Ishikawa (cell line): ENCODE data around the gene CORT.

Experiments
- CEBPB ChIP-seq: IDR thresholded peaks from 2 replicates; pipeline ENCODE4 v1.6.1; 2012
- CREB1 ChIP-seq: IDR thresholded peaks from 2 replicates; pipeline ENCODE4 v1.6.1; 2012; ENCODE audit warnings: low read depth
- EGR1 ChIP-seq: IDR thresholded peaks from 2 replicates; pipeline ENCODE4 v1.6.1; 2012
- EP300 ChIP-seq: IDR thresholded peaks from 2 replicates; pipeline ENCODE4 v1.6.1; 2012; ENCODE audit warnings: borderline replicate concordance
- FOXM1 ChIP-seq: IDR thresholded peaks from 2 replicates; pipeline ENCODE4 v1.6.1; 2012; ENCODE audit warnings: low read depth, borderline replicate concordance
- NFIC ChIP-seq: IDR thresholded peaks from 2 replicates; pipeline ENCODE4 v1.6.1; 2012
- RAD21 ChIP-seq: IDR thresholded peaks from 2 replicates; pipeline ENCODE4 v1.6.1; 2012; ENCODE audit warnings: low read depth
- REST ChIP-seq: IDR thresholded peaks from 2 replicates; pipeline ENCODE4 v1.6.1; 2012; ENCODE audit warnings: low read depth, mild to moderate bottlenecking
- TAF1 ChIP-seq: IDR thresholded peaks from 2 replicates; pipeline ENCODE4 v1.6.1; 2012; ENCODE audit warnings: low read depth, mild to moderate bottlenecking
- TCF12 ChIP-seq: IDR thresholded peaks from 2 replicates; pipeline ENCODE4 v1.6.1; 2012; ENCODE audit warnings: low read depth
- TEAD4 ChIP-seq: IDR thresholded peaks from 2 replicates; pipeline ENCODE4 v1.6.1; 2012
- USF1 ChIP-seq: IDR thresholded peaks from 2 replicates; pipeline ENCODE4 v1.6.1; 2012
- YY1 ChIP-seq: IDR thresholded peaks from 2 replicates; pipeline ENCODE4 v1.6.1; 2012; ENCODE audit warnings: low read depth
- ZBTB7A ChIP-seq: IDR thresholded peaks from 2 replicates; pipeline ENCODE4 v1.6.1; 2012; ENCODE audit warnings: low read depth
- TF ChIP-seq, protein P1 (sequence below): IDR thresholded peaks from 2 replicates; pipeline ENCODE4 v1.6.1; 2012

CORT gene

DNA sequence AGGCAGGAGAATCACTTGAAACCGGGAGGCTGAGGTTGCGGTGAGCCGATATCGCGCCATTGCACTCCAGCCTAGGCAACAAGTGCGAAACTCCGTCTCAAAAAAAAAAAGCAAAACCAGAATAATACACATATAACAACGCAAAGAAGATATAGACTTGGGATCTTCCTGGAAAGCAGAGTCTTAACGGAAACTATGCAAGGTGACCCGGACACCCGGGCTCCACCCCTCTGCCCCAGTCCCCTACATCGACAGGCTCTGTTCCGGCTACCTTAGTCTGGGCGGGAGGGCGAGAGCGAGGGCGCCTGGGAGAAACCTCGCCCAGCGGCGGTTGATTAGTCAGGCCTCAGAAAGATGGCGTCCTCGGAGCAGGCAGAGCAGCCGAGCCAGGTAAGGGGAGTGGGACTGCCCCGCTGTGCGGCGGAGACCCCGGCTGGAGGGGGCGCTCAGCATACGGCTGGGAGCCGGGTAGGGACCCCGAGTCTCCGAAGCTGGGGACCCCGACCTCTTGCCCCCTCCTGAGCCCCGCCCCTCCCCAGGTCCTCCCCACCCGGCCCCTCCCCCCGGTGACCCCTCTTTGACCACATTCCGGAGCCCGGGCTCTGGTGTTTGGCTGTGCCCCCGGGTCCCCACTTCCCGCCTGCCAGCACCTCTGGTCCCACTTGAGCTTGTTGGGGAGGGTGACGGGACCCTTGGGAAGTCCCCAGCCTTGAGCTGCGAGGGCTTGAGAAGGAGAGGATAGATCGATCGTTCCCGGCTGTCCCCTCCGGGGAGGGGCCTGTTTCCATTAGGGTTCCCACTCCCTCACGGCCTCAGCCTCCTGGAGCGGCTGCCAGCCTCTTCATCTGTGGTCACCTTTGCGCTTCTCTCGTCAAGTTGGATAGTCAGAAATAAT, 25.0 kb downstream of the CORT start, which contains the start of gene PEX14:
Gene PEX14 (plus strand): TSS at position 338 of the 895 bp plus-strand sequence. CDS start 17 bp downstream, at position 355.
- TF ChIP-seq FOXM1: no peak
- no peak for TF ChIP-seq RAD21
- no peak for TF ChIP-seq CEBPB
- peak; percentile 73 for TF ChIP-seq USF1
- peak; percentile 94 for TF ChIP-seq TAF1
- no peak for TF ChIP-seq CREB1
- peak; percentile 47; the same call in 1 of the 2 replicates for TF ChIP-seq ZBTB7A
- TF ChIP-seq REST: no peak
- no peak for TF ChIP-seq EP300
- peak; percentile 70; the same call in 1 of the 2 replicates for TF ChIP-seq TCF12
- TF ChIP-seq, protein P1, sequence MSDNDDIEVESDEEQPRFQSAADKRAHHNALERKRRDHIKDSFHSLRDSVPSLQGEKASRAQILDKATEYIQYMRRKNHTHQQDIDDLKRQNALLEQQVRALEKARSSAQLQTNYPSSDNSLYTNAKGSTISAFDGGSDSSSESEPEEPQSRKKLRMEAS: peak; percentile 67
- no peak for TF ChIP-seq EGR1
- peak; percentile 98 for TF ChIP-seq YY1
- no peak for TF ChIP-seq TEAD4
- no peak for TF ChIP-seq NFIC

DNA sequence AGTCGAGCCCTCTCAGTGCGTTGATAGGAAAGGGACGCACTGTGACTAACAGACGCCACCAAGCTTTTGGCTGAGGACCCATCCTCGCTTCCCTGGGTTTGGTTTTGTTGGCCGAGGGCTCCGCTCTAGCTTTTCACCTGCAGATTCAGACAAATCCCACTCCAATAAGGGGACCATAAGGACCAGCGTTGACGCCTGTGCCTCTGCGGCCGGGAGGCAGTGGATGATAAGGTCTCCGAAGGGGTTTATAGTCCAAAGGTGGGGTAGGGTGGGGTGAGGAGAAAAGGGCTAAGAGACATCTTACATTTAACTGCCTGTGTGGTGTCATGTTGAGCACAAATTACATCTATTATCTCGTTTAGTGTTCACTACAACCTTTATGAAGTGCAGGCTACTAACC, 25.7 kb downstream of the CORT start:
- TF ChIP-seq TAF1 (no peak), FOXM1 (no peak)

DNA sequence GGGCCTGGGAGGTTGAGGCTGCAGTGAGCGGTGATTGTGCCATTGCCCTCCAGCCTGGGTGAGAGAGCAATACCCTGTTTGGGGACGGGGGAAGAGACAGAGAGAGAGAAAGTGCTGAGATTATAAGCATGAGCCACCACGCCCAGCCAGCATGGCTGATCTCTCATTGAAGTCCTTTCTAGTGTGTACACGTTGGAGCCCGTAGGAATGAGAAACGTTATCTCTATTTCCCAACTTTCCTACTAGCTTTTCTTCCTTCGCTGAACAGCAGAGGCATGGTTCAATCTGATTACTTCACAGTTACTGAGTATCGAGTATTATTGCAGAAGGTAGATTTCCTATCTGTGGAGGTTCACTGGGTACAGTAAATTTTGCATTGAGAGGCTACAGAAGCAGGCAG, 29.5 kb downstream of the CORT start:
- TF ChIP-seq REST: no peak
- TF ChIP-seq TEAD4: no peak
- no peak for TF ChIP-seq RAD21
- TF ChIP-seq EP300: no peak
- no peak for TF ChIP-seq EGR1
- TF ChIP-seq FOXM1: no peak
- no peak for TF ChIP-seq TCF12
- TF ChIP-seq CEBPB: no peak
- TF ChIP-seq ZBTB7A: no peak
- TF ChIP-seq NFIC: no peak
- TF ChIP-seq, protein P1: no peak
- no peak for TF ChIP-seq CREB1
- TF ChIP-seq USF1: no peak

- no peak for TF ChIP-seq TEAD4
- no peak for TF ChIP-seq TCF12
- TF ChIP-seq EP300: no peak
- no peak for TF ChIP-seq NFIC
- TF ChIP-seq FOXM1: no peak
- TF ChIP-seq RAD21: no peak
- TF ChIP-seq CREB1: no peak
- TF ChIP-seq, protein P1: no peak
- no peak for TF ChIP-seq EGR1
- no peak for TF ChIP-seq REST
- TF ChIP-seq CEBPB: no peak
- no peak for TF ChIP-seq USF1
- no peak for TF ChIP-seq ZBTB7A
- TF ChIP-seq TAF1: no peak
- TF ChIP-seq YY1: no peak
These were observed 30.8 kb downstream of the CORT start for GRCh38 chr1:10480614-10481013.
